ENCODE measurements around the gene ITFG2. TPM values are rescaled to one million over a fixed set of nuclear protein-coding genes. Genes with fewer than 3 reads are reported as not detected.

Gene ITFG2
- total RNA-seq, 1 experiment from 2014 or later, result 41.3 TPM

DNA sequence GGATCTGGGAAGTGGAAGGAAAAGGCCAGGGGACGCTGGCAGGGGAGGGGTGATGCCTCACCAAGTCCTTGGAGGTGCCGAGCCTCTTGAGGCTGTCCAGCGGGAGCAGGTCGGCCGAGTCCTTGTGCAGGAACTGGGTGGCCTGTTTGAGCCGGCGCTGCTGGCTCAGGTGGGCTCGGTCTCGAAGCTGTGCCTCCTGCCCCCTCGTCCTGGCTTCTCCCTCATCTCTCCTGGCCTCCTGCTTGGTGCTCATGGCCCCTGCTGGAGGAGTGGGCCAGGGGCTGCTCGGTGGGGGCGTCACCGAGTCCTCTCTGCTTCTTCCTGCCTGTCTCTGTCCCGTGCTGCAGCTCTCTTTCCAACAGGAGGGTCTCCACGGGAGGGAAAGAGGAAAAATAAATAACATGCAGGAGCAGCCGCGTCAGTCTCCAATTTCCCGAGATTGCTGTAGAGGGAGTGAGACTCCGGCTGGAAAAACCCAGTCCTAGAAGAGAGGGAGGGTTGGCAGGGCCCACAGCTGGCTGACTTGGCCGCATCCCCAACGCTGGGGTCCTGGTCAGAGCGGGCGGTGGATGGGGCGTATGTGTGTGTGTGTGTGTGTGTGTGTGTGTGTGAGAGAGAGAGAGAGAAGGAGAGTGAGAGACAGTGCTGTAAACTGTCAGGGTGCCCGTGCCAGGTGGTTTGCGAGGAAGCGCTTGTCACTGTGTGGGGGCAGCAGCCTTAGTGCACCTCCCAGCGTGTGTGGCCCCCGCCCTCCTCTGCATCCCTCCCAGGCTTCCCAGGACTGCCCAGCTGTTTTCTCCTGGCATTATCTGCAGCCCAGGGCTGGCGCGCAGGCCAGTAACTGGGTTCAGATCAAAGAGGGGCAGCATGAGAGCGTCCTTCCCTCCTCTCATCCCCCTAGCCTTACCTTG is 22.4 kb downstream of the ITFG2 start, which contains the start of gene NRIP2:
TSS of gene NRIP2 (minus strand) at position 455 of the 911 bp plus-strand sequence. CDS start at position 403, 52 bp downstream.
- Histone ChIP-seq H3K36me3 (ENCODE audit: low read depth) (no peaks in the 10 kb centered on the region), H3K9me3 (ENCODE audit: insufficient read depth, low read depth) (no peaks in the 10 kb centered on the region), H3K27ac (no peak within 1 kb of the TSS), H3F3A (ENCODE audit: insufficient read depth, low read depth) (peaks cover 6% of the 10 kb centered on the region; the same call in 1 of the 2 replicates), H3K9me2 (ENCODE audit: insufficient read depth) (no peaks in the 10 kb centered on the region), H3K4me2 (no peak within 1 kb of the TSS), H4K20me1 (ENCODE audit: insufficient read depth) (no peaks in the 10 kb centered on the region), H3K79me2 (ENCODE audit: low read depth) (no peaks in the 10 kb centered on the region), H3K4me1 (replicated peaks; ENCODE audit: insufficient read depth) (no peaks in the 10 kb centered on the region), H3K27me3 (ENCODE audit: insufficient read depth, low read depth) (no peaks in the 10 kb centered on the region), H2AFZ (no peak within 1 kb of the TSS), H3K4me3 (no peak within 1 kb of the TSS)
- intact Hi-C loops (cut with micrococcal nuclease; ENCODE audit: unreplicated experiment), result no loop called here
- ChIA-PET CTCF (no interaction called here), POLR2A (ENCODE audit: unreplicated experiment) (interaction anchor here (0.6 kb wide), 1 partner anchor 27 kb away, joined by 7 read pairs; no protein-coding TSS in a partner anchor)
- no peak for TF ChIP-seq EZH2 (IDR thresholded peaks at IDR 0.05; ENCODE audit: low read depth)
- no peak for TF ChIP-seq CTCF (conservative IDR thresholded peaks at IDR 0.05)
- no TSS peak for BruUV-seq (replicated peaks)
- no peak for DNase-seq

DNA sequence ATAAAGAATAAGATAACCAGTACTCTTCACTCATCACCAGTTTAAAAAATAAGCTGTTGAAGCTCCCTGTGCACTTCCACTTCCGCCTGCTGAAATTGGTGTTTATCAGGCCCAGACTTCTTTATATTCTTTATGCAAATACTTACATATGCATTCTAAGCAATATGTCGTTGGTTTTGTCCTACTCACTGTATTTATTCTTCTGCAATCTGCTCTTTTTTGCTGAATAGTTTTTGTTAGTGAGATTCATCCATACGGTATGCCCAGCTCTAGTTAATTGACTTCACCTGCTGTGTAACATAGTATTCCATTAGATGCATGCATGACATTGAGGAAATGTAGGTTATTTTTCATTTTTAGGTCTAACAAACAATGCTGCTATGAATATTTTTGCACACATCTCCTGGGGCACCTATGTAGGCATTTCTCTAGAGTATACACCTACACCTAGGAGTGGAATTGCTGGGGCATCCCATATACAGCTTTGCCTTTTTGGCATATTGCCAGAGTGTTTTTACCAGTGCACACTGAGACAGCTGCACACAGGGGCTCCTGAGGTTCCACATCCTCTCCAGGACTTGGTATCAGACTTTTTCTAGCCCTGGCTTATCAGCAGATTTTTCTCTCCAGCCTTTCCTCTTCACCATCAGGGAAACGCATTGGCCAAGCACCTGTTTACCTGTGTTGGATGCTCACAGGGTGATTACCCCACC is 23.4 kb downstream of the ITFG2 start:
- DNase-seq, result no peak
- no TSS peak for BruUV-seq (replicated peaks)
- ChIA-PET CTCF (interaction anchor here (0.6 kb wide), 1 partner anchor 40 kb away, joined by 4 read pairs; no protein-coding TSS in a partner anchor), POLR2A (ENCODE audit: unreplicated experiment) (interaction anchor here (0.6 kb wide), 1 partner anchor 26 kb away, joined by 7 read pairs; no protein-coding TSS in a partner anchor)
- Histone ChIP-seq H3K4me3 (no peak overlapping the region), H3K79me2 (ENCODE audit: low read depth) (no peaks in the 10 kb centered on the region), H3F3A (ENCODE audit: insufficient read depth, low read depth) (peaks cover 6% of the 10 kb centered on the region; the same call in 1 of the 2 replicates), H3K4me1 (replicated peaks; ENCODE audit: insufficient read depth) (no peaks in the 10 kb centered on the region), H3K36me3 (ENCODE audit: low read depth) (no peaks in the 10 kb centered on the region), H3K27me3 (ENCODE audit: insufficient read depth, low read depth) (no peaks in the 10 kb centered on the region), H3K4me2 (no peak overlapping the region), H3K27ac (no peak overlapping the region), H3K9me2 (ENCODE audit: insufficient read depth) (no peaks in the 10 kb centered on the region), H4K20me1 (ENCODE audit: insufficient read depth) (no peaks in the 10 kb centered on the region), H2AFZ (no peak overlapping the region), H3K9me3 (ENCODE audit: insufficient read depth, low read depth) (no peaks in the 10 kb centered on the region)
- intact Hi-C loops (cut with micrococcal nuclease; ENCODE audit: unreplicated experiment), result no loop called here
- TF ChIP-seq EZH2 (IDR thresholded peaks at IDR 0.05; ENCODE audit: low read depth), result no peak
- no peak for TF ChIP-seq CTCF (conservative IDR thresholded peaks at IDR 0.05)

DNA sequence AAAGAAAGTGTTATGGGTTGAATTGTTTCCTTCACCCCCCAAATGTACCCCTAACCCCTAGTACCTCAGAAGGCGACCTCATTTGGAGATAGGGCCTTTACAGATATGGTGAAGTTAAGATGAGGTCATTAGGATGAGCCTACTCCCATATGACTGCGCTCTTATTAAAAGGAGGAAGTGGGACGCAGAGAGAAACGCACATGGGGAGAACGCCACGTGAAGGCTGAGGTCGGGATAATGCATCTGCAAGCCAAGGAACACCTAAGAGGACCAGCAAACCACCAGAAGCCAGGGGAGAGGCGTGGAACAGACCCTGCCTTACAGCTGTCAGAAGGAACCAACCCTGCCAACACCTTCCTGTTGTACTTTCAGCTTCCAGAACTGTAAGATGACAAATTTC is 24.1 kb downstream of the ITFG2 start:
- Histone ChIP-seq H4K20me1 (ENCODE audit: insufficient read depth) (no peaks in the 10 kb centered on the region), H2AFZ (no peak overlapping the region), H3K27ac (no peak overlapping the region), H3K36me3 (ENCODE audit: low read depth) (no peaks in the 10 kb centered on the region), H3K4me2 (no peak overlapping the region), H3K9me2 (ENCODE audit: insufficient read depth) (no peaks in the 10 kb centered on the region), H3K27me3 (ENCODE audit: insufficient read depth, low read depth) (no peaks in the 10 kb centered on the region), H3K4me3 (no peak overlapping the region), H3K9me3 (ENCODE audit: insufficient read depth, low read depth) (no peaks in the 10 kb centered on the region), H3K79me2 (ENCODE audit: low read depth) (no peaks in the 10 kb centered on the region), H3K4me1 (replicated peaks; ENCODE audit: insufficient read depth) (no peaks in the 10 kb centered on the region), H3F3A (ENCODE audit: insufficient read depth, low read depth) (peaks cover 6% of the 10 kb centered on the region; the same call in 1 of the 2 replicates)
- ChIA-PET POLR2A (ENCODE audit: unreplicated experiment) (interaction anchor here (0.6 kb wide), 1 partner anchor 50 kb away, joined by 5 read pairs; no protein-coding TSS in a partner anchor), CTCF (interaction anchor here (0.6 kb wide), 1 partner anchor 39 kb away, joined by 4 read pairs; no protein-coding TSS in a partner anchor)
- TF ChIP-seq EZH2 (IDR thresholded peaks at IDR 0.05; ENCODE audit: low read depth) (no peak), CTCF (conservative IDR thresholded peaks at IDR 0.05) (no peak)
- BruUV-seq (replicated peaks), result no TSS peak
- DNase-seq, result no peak
- intact Hi-C loops (cut with micrococcal nuclease; ENCODE audit: unreplicated experiment), result no loop called here
